Activated CD4-positive, CD25-positive, alpha-beta regulatory T cell treated with anti-CD3 and anti-CD28 coated beads, Interleukin-2, amount 50 U/mL, for 72 hours (primary cell): ENCODE measurements around the gene CCL16.

ENCODE experiments used
- DNase-seq: peaks from one replicate; pipeline ENCODE4 v3.0.0; 2021

Gene CCL16

GRCh38 chr17:35934760-35935159, 46.5 kb downstream of the CCL16 start:
- no peak for DNase-seq

- no peak for DNase-seq
Measured at GRCh38 chr17:35932586-35932985, 48.7 kb downstream of the CCL16 start.

- DNase-seq = no peak
Measured at GRCh38 chr17:35931794-35932425, 49.4 kb downstream of the CCL16 start.

GRCh38 chr17:35930211-35931065, 50.9 kb downstream of the CCL16 start, which contains the start of gene RDM1:
RDM1 (minus strand) TSS chr17:35930773; CDS start chr17:35930727, 46 bp downstream.
- peak; percentile 81 for DNase-seq

GRCh38 chr17:35927714-35928113, 53.6 kb downstream of the CCL16 start:
- DNase-seq = no peak
